Parathyroid adenoma (tissue), 2 donors: ENCODE data around the gene NDST1.

Source experiments
- H2AFZ ChIP-seq: fragments of 300-600 bp; sonication (generic); one replicate; pipeline ENCODE4 v1.7.0; 2017; ENCODE audit warnings: antibody characterized with exemption, mild to moderate bottlenecking
- H3K27ac ChIP-seq: fragments of 300-600 bp; sonication (generic); one replicate; pipeline ENCODE4 v1.7.0; 2017
- H3K27me3 ChIP-seq: fragments of 300-600 bp; sonication (generic); one replicate; pipeline ENCODE4 v1.7.0; 2017; ENCODE audit warnings: low read length; ENCODE audit not compliant: control insufficient read depth, insufficient read depth
- H3K36me3 ChIP-seq: fragments of 300-600 bp; sonication (generic); one replicate; pipeline ENCODE4 v1.7.0; 2017; ENCODE audit warnings: low read length; ENCODE audit not compliant: control insufficient read depth, insufficient read depth
- H3K4me1 ChIP-seq: fragments of 300-600 bp; sonication (generic); one replicate; pipeline ENCODE4 v1.7.0; 2017; ENCODE audit warnings: control low read depth
- H3K4me2 ChIP-seq: fragments of 300-600 bp; sonication (generic); one replicate; pipeline ENCODE4 v1.7.0; 2017; ENCODE audit warnings: low read length
- H3K4me3 ChIP-seq: fragments of 300-600 bp; sonication (generic); one replicate; pipeline ENCODE4 v1.7.0; 2017; ENCODE audit warnings: low read depth, low read length
- H3K79me2 ChIP-seq: fragments of 300-600 bp; sonication (generic); one replicate; pipeline ENCODE4 v1.7.0; 2017; ENCODE audit warnings: control low read depth
- H3K9ac ChIP-seq: fragments of 300-600 bp; sonication (generic); one replicate; pipeline ENCODE4 v1.7.0; 2017; ENCODE audit warnings: mild to moderate bottlenecking
- H3K9me3 ChIP-seq: fragments of 300-600 bp; sonication (generic); one replicate; pipeline ENCODE4 v1.7.0; 2017; ENCODE audit warnings: low read length; ENCODE audit not compliant: control insufficient read depth
- TF ChIP-seq, protein P1 (sequence below): fragments of 300-600 bp; sonication (generic); IDR thresholded peaks from one replicate; pipeline ENCODE4 v1.7.0; 2017; ENCODE audit warnings: antibody characterized with exemption, mild to moderate bottlenecking
- donor health status: primary hyperparathyroidism.

The NDST1 gene

DNA sequence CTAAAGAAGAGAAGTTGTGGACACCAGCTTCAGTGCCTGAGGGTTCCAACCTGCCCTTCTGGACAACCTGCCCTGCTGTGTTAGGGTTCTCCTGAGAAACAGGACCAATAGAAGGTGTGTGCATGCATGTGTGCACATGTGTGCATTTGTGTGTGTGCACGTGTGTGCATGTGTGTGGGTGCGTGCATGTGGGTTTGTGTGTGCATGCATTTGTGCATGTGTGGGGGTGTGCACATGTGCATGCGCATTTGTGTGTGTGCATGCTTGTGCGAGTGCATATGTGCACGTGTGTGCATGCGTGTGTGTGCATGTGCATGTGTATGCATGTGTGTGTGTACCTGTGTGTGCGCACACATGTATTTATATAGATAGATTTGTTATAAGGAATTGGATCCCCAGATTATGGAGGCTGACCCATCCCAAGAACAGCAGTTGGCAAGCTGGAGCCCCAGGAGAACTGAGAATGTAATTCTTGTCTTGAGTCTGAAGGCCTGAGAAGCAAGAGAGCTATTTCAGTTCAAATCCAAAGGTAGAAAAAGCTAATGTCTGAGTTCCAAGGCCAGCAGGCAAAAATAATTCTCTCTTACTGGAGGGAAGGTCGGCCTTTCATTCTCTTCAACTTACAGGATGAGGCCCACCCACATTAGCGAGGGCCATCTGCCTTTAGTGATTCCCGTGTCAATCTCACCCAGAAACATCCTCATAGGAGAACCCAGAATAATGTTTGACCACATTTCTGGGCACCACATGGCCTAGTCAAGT is 69.6 kb downstream of the NDST1 start:
- Histone ChIP-seq H3K27me3 (no peaks in the 10 kb centered on the region), H3K79me2 (no peaks in the 10 kb centered on the region), H3K4me1 (no peaks in the 10 kb centered on the region), H2AFZ (no peak overlapping the region), H3K9ac (no peak overlapping the region), H3K36me3 (no peaks in the 10 kb centered on the region), H3K27ac (no peak overlapping the region), H3K4me3 (no peak overlapping the region), H3K9me3 (no peaks in the 10 kb centered on the region), H3K4me2 (no peak overlapping the region)
- TF ChIP-seq, protein P1, sequence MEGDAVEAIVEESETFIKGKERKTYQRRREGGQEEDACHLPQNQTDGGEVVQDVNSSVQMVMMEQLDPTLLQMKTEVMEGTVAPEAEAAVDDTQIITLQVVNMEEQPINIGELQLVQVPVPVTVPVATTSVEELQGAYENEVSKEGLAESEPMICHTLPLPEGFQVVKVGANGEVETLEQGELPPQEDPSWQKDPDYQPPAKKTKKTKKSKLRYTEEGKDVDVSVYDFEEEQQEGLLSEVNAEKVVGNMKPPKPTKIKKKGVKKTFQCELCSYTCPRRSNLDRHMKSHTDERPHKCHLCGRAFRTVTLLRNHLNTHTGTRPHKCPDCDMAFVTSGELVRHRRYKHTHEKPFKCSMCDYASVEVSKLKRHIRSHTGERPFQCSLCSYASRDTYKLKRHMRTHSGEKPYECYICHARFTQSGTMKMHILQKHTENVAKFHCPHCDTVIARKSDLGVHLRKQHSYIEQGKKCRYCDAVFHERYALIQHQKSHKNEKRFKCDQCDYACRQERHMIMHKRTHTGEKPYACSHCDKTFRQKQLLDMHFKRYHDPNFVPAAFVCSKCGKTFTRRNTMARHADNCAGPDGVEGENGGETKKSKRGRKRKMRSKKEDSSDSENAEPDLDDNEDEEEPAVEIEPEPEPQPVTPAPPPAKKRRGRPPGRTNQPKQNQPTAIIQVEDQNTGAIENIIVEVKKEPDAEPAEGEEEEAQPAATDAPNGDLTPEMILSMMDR, result no peak

- TF ChIP-seq, protein P1, result no peak
- no peaks in the 10 kb centered on the region for H3K36me3 ChIP-seq
- no peaks in the 10 kb centered on the region for H3K27me3 ChIP-seq
- no peak overlapping the region for H2AFZ ChIP-seq
- H3K79me2 ChIP-seq, result no peaks in the 10 kb centered on the region
- H3K27ac ChIP-seq, result no peak overlapping the region
- H3K9me3 ChIP-seq, result no peaks in the 10 kb centered on the region
- H3K4me3 ChIP-seq, result no peak overlapping the region
- H3K9ac ChIP-seq, result no peak overlapping the region
- H3K4me1 ChIP-seq, result no peaks in the 10 kb centered on the region
- no peak overlapping the region for H3K4me2 ChIP-seq
These were observed 71.0 kb downstream of the NDST1 start for GRCh38 chr5:150578781-150579461.

DNA sequence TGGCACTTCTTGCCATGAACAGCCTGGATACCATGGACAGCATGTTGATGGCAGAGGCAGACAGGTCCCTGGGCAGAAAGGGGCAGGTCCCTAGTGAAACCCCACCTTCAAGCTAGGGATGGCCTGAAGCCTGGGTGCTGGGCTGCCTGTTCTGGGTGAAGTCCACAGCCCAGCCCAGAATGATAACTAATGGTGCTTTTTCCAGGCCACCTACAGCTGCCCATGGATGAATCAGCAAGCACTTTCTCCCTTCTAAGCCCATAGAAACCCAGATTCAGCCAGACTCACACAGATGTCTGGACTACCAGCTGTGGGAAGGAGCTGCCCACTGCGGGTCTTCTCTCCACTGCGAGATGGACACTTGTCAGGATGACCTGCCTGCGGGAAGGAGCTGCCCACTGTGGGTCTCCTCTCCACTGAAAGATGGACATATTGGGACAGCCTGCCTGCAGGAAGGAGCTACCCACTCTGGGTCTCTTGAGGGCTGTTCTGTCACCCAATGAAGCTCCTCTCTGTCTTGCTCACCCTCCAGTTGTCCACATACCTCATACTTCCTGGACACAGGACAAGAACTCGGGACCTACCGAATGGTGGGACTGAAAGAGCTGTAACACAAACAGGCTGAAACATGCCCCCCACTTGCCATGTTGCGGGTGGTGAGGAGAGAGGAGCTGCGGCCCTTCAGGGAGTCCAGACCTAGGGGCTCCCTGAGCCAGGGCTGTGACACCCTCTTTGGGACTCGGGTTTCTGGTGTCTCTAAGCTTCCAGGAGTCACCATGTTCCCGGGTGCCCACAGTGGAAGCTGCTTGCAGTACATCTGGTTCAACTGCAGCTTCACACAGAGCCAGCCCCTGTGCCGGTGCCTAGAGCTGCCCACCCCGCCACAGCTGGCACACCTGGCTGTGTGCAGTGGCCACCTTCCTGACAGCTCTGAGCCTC is 71.8 kb downstream of the NDST1 start:
- Histone ChIP-seq H3K27ac (no peak overlapping the region), H3K9ac (no peak overlapping the region)
- TF ChIP-seq, protein P1, result no peak

DNA sequence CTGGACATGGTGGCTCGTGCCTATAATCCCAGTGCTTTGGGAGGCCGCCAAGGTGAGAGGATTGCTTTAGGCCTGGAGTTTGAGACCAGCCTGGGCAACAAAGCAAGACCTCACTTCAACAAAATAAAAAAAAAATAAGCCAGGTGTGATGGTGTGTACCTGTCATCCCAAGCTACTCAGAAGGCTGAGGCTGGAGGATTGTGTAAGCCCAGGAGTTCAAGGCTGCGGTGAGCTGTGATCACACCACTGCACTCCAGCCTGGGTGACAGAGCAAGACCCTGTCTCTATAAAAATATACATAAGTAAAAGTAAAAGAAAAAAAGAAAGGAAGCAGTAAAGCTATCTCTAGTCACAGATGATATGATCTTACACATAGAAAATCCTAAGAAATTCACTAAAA is 73.0 kb downstream of the NDST1 start:
- TF ChIP-seq, protein P1, result no peak
- Histone ChIP-seq H3K4me1 (no peaks in the 10 kb centered on the region), H3K9me3 (no peaks in the 10 kb centered on the region), H3K36me3 (no peaks in the 10 kb centered on the region), H3K4me3 (no peak overlapping the region), H3K27ac (no peak overlapping the region), H2AFZ (no peak overlapping the region), H3K79me2 (no peaks in the 10 kb centered on the region), H3K9ac (no peak overlapping the region), H3K4me2 (no peak overlapping the region), H3K27me3 (no peaks in the 10 kb centered on the region)

More for the DNA sequence above, 71.8 kb downstream of the NDST1 start:
- Histone ChIP-seq H3K36me3 (no peaks in the 10 kb centered on the region), H2AFZ (no peak overlapping the region), H3K4me3 (no peak overlapping the region), H3K4me2 (no peak overlapping the region), H3K27me3 (no peaks in the 10 kb centered on the region), H3K4me1 (no peaks in the 10 kb centered on the region), H3K79me2 (no peaks in the 10 kb centered on the region), H3K9me3 (no peaks in the 10 kb centered on the region)
